HCT116 (cell line): ENCODE measurements around the gene SLC46A1.

Experiments
- CBX3 ChIP-seq: IDR thresholded peaks from 2 replicates; pipeline ENCODE4 v1.6.1; 2012; ENCODE audit warnings: low read depth
- JUND ChIP-seq: IDR thresholded peaks from 2 replicates; pipeline ENCODE4 v1.6.1; 2012
- POLR2A ChIP-seq: IDR thresholded peaks from 2 replicates; pipeline ENCODE4 v1.7.0; 2011; ENCODE audit warnings: borderline replicate concordance; ENCODE audit not compliant: insufficient read depth, insufficient read length; ENCODE audit errors: extremely low read depth
- POLR2AphosphoS5 ChIP-seq: IDR thresholded peaks from 2 replicates; pipeline ENCODE4 v1.6.1; 2011; ENCODE audit warnings: mild to moderate bottlenecking, low read depth, low read length, moderate library complexity
- SIN3A ChIP-seq: IDR thresholded peaks from 2 replicates; pipeline ENCODE4 v1.6.1; 2012; ENCODE audit warnings: low read depth
- SRF ChIP-seq: IDR thresholded peaks from 2 replicates; pipeline ENCODE4 v1.6.1; 2012; ENCODE audit warnings: low read depth
- TF ChIP-seq, protein P1 (sequence below), 3 experiments: fragments of 200-600 bp in 1 of 3; sonication (generic) in 1 of 3; IDR thresholded peaks in 2 of 3; conservative IDR thresholded peaks in 1 of 3; 2 replicates each; pipeline ENCODE4 v1.5.1; 2012 to 2017; ENCODE audit warnings: low read depth in 2 of 3, low read length in 2 of 3, antibody characterized with exemption in 1 of 3, borderline replicate concordance in 1 of 3, control low read depth in 1 of 3, mild to moderate bottlenecking in 1 of 3, mixed read lengths in 1 of 3, mixed run types in 1 of 3, moderate library complexity in 1 of 3; ENCODE audit not compliant: insufficient read depth in 1 of 3
- TF ChIP-seq, protein P2 (sequence below): IDR thresholded peaks from 2 replicates; pipeline ENCODE4 v1.6.1; 2012; ENCODE audit warnings: low read depth

DNA sequence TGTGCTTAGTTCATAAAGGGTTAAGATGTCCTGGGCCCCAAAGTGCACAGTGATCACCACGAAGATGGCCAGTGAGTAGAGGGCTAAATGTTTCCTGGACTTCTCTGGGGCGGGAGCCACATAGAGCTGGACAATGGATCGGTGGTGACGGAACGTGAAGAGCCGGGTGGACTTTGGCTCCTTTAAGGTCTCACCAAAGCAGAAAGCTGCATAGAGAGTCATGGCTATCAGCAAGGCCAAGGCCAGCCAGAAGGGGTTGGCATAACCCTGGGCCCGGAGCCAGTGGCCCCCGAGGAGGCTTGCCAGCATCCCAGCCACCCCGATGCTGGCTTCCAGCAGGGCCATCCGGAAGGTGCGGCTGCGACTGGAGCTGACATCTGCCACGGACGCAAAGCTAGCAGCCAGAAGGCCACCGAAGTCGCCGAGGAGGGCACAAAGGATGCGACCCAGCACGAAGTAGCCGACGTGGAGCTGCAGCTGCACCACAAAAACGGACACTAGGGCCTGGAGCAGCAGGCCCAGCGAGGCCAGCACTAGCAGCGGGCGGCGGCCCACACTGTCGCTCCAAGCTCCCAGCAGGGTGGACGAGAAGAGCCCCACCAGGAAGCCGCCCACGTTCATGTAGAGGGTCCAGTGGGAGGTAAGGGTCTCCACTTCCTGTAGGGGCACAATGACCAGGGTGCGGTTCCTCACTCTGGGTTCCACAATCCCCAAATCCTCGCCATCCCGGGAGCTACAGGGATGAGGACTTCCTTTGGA, 1.0 kb downstream of the SLC46A1 start:
- TF ChIP-seq, protein P1, sequence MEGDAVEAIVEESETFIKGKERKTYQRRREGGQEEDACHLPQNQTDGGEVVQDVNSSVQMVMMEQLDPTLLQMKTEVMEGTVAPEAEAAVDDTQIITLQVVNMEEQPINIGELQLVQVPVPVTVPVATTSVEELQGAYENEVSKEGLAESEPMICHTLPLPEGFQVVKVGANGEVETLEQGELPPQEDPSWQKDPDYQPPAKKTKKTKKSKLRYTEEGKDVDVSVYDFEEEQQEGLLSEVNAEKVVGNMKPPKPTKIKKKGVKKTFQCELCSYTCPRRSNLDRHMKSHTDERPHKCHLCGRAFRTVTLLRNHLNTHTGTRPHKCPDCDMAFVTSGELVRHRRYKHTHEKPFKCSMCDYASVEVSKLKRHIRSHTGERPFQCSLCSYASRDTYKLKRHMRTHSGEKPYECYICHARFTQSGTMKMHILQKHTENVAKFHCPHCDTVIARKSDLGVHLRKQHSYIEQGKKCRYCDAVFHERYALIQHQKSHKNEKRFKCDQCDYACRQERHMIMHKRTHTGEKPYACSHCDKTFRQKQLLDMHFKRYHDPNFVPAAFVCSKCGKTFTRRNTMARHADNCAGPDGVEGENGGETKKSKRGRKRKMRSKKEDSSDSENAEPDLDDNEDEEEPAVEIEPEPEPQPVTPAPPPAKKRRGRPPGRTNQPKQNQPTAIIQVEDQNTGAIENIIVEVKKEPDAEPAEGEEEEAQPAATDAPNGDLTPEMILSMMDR (IDR thresholded peaks at IDR 0.05 in 2 of 3, conservative IDR thresholded peaks at IDR 0.05 in 1 of 3; ENCODE audit: borderline replicate concordance in 1 of 3, insufficient read depth in 1 of 3, low read depth in 2 of 3, low read length in 2 of 3): no peak
- TF ChIP-seq CBX3 (no peak), SRF (no peak), JUND (no peak), POLR2A (no peak), POLR2AphosphoS5 (no peak), SIN3A (no peak)
- TF ChIP-seq, protein P2, sequence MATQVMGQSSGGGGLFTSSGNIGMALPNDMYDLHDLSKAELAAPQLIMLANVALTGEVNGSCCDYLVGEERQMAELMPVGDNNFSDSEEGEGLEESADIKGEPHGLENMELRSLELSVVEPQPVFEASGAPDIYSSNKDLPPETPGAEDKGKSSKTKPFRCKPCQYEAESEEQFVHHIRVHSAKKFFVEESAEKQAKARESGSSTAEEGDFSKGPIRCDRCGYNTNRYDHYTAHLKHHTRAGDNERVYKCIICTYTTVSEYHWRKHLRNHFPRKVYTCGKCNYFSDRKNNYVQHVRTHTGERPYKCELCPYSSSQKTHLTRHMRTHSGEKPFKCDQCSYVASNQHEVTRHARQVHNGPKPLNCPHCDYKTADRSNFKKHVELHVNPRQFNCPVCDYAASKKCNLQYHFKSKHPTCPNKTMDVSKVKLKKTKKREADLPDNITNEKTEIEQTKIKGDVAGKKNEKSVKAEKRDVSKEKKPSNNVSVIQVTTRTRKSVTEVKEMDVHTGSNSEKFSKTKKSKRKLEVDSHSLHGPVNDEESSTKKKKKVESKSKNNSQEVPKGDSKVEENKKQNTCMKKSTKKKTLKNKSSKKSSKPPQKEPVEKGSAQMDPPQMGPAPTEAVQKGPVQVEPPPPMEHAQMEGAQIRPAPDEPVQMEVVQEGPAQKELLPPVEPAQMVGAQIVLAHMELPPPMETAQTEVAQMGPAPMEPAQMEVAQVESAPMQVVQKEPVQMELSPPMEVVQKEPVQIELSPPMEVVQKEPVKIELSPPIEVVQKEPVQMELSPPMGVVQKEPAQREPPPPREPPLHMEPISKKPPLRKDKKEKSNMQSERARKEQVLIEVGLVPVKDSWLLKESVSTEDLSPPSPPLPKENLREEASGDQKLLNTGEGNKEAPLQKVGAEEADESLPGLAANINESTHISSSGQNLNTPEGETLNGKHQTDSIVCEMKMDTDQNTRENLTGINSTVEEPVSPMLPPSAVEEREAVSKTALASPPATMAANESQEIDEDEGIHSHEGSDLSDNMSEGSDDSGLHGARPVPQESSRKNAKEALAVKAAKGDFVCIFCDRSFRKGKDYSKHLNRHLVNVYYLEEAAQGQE: no peak
